ENCODE results near the gene MKRN2.
"Not testable (repeated sequence)": the region's sequence is repeated elsewhere in the genome, so short reads cannot be mapped to it uniquely, and the experiment has no call there.

MKRN2 gene

GRCh38 chr3:12630292-12630691, 73.4 kb downstream of the MKRN2 start:
- DNase-seq (ENCODE audit: low read depth), result no peak

- not testable (repeated sequence) for DNase-seq (ENCODE audit: low read depth)
Measured at GRCh38 chr3:12630843-12631242, 74.0 kb downstream of the MKRN2 start.

- no peak for DNase-seq (ENCODE audit: low read depth)
Measured at GRCh38 chr3:12632523-12632922, 75.6 kb downstream of the MKRN2 start.

GRCh38 chr3:12633108-12633507, 76.2 kb downstream of the MKRN2 start:
- DNase-seq (ENCODE audit: low read depth), result no peak

Data from T follicular helper cell (primary cell).